Raji (cell line): ENCODE measurements around the gene FNDC3B.

Experiments
- POLR2A ChIP-seq: IDR thresholded peaks from 2 replicates; pipeline ENCODE4 v1.6.1; 2011; ENCODE audit warnings: low read depth, low read length, control low read depth; ENCODE audit not compliant: insufficient read depth

FNDC3B gene

DNA sequence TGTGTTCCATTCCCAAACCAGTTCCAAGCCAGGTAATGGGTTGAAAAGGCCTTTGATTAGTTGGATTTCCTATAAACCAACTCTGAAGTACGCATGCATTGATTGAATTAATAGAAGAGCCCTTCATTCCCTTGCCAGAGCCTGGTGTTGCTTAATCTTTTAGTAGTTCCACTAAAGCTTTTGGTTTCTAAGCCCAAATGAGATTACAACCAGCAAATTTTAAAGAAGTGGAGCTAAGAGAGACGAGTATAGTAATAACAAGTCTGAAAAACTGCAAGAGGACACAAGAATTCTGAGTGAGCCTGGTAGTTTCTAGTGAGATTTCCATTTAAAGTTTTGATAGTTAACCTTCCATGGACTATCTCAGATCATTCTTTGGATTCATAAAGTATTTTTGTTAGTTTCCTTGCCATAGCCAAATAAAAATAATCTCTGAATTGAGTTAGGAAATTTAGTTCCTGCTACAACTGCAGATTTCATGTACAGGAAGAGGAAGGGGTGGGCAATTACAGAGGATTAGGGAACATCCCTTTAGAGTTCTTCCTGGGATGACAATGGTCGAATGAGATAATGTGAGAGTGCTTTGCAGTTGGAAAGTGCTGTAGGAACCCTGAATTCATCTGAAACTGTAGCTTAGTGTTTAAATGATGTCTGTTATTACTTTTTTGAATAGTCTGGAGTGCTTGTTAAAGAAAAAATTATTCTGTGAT is 136.8 kb downstream of the FNDC3B start:
- TF ChIP-seq POLR2A: no peak

- TF ChIP-seq POLR2A: no peak
Measured at GRCh38 chr3:172177046-172177445, 137.7 kb downstream of the FNDC3B start.

DNA sequence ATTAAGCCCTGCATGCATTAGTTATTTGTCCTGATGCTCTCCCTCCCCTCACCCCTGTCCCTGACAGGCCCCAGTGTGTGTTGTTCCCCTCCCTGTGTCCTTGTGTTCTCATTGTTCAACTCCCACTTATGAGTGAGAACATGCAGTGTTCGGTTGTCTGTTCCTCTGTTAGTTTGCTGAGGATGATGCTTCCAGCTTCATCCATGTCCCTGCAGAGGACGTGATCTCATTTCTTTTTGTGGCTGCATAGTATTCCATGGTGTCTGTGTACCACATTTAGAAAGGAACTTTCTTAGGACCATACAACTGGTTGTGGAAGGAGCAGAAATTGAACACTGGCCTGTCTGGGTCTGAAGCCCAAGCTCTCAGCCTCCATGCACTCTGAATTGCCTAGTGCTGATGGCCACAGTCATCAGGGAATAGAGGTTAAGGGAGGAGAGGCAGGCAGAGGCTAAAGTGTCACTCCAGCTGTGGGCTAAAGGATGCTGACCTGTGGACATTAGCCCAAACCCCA is 138.5 kb downstream of the FNDC3B start:
- no peak for TF ChIP-seq POLR2A

- no peak for TF ChIP-seq POLR2A
Measured at GRCh38 chr3:172179680-172180399, 140.5 kb downstream of the FNDC3B start.

DNA sequence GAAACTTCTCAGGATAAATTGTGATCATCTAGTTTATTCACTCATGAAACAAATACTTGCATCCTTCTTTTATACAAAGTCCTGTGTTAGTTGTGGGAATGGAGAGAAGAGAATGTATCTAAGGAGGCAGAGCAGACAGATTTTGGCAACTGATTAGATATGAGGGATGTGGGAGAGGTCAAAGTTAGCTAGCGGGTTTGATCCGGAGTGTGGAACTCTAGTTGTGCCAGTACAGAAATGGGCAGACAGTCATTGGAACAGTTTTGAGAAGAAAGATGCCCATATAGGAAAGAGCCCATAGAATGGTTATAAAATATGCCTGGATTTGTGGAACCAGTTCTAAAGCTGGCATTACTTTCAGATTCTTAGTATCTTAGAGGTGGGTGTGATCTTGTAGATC is 141.1 kb downstream of the FNDC3B start:
- no peak for TF ChIP-seq POLR2A

GRCh38 chr3:172181932-172182586 is 142.7 kb downstream of the FNDC3B start:
- no peak for TF ChIP-seq POLR2A

DNA sequence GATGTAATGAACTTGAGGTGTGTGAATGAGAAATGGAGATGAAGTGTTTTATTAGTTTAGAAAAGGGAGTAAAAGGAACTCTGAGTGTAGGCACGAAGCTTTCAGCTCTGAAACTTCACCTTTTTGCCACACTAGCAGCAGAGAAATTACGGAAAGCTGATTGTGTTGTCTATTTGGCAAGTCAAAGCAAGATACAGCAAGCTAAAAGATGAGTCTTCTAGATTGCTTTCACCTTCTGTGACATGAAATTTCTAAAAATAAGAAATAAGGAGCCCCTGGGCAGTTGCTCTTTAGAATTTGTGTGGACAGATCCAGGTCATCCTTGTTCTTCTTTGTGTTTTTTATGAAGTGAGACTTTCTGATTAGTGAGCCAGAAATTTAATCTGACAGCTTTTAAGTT is 143.4 kb downstream of the FNDC3B start:
- no peak for TF ChIP-seq POLR2A

- TF ChIP-seq POLR2A: no peak
Measured at GRCh38 chr3:172184106-172184822, 144.9 kb downstream of the FNDC3B start.

DNA sequence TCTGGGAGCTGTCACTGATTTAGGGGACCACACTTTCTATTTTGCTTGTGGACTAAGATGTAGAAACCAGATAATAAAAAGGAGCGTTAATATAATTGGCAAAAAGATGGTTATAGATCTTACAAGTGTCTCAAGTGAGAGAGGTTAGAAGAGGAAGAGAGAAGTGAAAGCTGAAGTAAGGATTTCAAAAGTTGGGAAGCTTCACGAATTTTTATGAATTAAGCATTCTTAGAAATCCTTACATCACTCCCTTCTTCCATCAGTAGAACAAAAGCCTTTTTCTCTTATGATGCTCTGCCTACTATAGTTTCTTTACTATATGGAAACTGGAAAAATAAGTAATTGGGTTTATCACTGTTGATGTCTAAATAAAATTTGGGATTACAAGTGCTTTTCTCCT is 146.5 kb downstream of the FNDC3B start:
- no peak for TF ChIP-seq POLR2A

GRCh38 chr3:172186607-172187006 is 147.2 kb downstream of the FNDC3B start:
- no peak for TF ChIP-seq POLR2A

DNA sequence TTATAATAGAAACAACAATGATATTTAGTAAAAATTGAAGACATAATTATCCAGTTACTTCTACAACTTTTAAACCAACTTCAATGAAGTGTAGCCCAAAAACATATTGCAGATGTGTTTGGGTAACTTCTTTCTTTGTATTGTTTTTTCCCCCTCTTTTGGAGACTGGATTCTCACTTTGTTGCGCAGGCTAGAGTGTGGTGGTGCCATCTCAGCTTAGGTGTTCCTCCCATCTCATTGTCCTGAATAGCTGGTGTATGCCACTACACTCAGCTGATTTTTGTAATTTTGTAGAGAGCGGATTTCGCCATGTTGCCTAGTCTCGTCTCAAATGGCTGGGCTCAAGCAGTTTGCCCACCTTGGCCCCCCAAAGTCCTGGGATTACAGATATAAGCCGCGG is 148.1 kb downstream of the FNDC3B start:
- no peak for TF ChIP-seq POLR2A

- TF ChIP-seq POLR2A: no peak
Measured at GRCh38 chr3:172188511-172188910, 149.1 kb downstream of the FNDC3B start.

GRCh38 chr3:172189213-172189612 is 149.8 kb downstream of the FNDC3B start:
- no peak for TF ChIP-seq POLR2A

- no peak for TF ChIP-seq POLR2A
Measured at GRCh38 chr3:172189987-172190603, 150.7 kb downstream of the FNDC3B start.

- TF ChIP-seq POLR2A: no peak
Measured at GRCh38 chr3:172190980-172191379, 151.6 kb downstream of the FNDC3B start.
